TTC549 (cell line): ENCODE results near the gene UBR1.
"Not testable (repeated sequence)": the region's sequence is repeated elsewhere in the genome, so short reads cannot be mapped to it uniquely, and the experiment has no call there.

Experiments
- FAIRE-seq: peaks from 2 replicates; lab custom pipeline; 2012; peaks lifted over from hg19 to GRCh38; lab: Jason Lieb, UNC

Gene UBR1

DNA sequence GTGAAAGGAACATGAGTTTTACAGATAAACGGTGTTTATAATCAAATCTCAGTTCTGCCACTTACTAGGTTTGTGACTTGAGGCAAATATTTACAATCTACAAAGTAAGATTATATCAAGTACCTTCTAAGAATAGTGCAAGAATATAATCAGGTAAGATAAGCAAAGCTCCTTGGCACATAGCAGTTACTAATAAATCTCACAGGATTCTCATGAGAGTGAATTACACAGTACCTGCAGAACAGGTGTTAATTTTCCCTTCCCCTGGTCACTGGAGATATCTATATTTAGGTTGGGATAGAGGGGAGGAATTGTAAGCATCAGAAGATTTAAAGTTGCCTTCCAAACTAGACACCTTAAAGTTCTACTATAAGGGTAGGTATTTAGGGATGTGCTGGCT, 53.0 kb downstream of the UBR1 start:
- no peak for FAIRE-seq

DNA sequence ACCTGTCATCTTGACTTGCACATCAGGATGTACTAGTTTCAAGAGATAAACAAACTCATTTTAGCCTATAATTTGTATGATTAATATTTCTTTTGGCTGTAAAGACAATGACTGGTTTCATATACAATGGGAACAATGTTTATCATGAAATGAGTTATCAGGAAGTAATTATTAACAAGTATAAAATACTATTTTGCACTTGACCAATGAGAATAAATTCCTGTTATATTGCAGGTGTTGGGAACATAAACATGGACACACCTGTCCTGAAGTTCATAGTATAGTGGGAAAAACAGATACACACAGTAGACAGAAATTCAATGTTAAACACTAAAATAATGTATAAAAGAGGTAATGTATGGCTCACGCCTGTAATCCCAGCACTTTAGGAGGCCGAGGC, 56.9 kb downstream of the UBR1 start:
- no peak for FAIRE-seq

DNA sequence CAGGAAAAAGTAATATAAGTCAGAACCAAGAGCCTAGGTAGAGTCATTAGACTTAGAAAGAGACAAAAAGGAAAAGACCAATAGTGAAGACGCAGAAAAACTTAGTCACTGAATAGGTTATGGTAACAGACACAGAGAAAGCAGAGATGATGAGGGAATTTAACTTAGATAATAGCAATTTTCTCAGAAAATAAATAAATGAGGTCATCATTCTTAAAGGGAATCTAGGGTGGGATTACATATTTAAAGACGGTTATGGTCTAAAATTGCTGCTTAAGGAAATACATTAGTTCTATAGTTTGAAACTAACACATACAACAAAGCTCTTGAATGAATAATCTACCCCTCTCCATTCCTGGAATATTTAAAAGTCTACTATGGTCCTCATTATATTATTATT, 59.4 kb downstream of the UBR1 start:
- FAIRE-seq = no peak

DNA sequence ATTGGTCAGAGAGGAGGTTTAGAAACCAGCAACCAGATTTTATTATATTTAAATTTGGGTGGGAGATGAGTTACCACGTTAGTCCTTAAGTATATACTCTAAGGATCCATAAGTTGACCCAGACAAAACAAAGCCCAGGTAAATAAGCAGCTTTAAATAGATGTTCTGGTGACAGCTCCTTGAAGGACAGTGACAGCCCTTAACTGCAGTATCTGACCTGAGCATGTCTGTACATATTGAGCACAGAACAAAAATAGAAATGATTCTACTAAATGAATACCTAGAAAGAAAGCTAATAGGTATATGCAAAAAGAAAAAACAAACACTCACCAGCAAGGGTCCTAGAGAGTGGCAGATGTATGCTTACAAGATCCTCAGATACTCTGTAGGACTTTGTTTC, 63.0 kb downstream of the UBR1 start:
- FAIRE-seq = no peak

- not testable (repeated sequence) for FAIRE-seq
These were observed 64.8 kb downstream of the UBR1 start for GRCh38 chr15:43041085-43041484.

GRCh38 chr15:43035240-43035639, 70.6 kb downstream of the UBR1 start:
- FAIRE-seq = not testable (repeated sequence)

DNA sequence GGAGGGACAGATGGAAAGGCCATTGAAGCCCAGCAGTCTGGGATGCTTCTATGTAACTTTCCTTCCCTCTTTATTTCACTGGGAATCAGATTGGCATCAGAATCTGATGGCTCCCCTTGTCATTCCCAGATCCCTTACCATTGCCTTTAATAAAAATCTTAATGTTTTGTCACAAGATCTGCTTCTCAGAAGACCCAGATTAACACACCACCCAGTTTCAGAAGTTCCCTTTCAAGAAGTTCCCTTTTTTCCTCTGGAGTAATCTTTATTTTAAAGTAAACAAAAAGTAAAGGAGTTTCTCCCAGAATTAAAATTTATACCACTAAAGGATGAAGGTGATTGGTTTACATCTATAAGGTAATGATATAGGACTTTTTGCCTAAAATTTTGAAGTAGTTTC, 76.4 kb downstream of the UBR1 start:
- FAIRE-seq = no peak

- no peak for FAIRE-seq
These were observed 80.7 kb downstream of the UBR1 start for GRCh38 chr15:43025150-43025549.

- not testable (repeated sequence) for FAIRE-seq
These were observed 91.2 kb downstream of the UBR1 start for GRCh38 chr15:43014671-43015070.

- FAIRE-seq = no peak
These were observed 96.6 kb downstream of the UBR1 start for GRCh38 chr15:43009206-43009605.

DNA sequence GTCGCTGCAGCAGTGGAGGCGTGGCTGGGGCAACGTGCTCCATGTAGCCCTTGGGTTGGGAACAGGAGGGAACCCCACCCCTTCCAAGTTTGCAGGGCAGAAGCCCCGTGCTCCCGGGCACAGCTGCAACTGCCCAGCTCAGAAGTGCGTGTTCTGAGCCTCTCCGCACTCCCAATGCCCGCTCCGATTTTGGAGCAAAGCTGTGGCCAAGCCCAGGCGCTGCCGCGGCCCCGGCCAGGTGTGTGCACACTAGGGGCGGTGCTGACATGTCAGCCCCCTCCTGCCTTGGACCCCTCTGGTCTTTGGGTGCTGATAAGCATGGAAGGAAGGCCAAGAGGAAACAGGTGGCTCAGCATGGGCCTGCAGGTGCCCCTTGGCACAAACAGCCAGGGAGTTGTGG, 97.7 kb downstream of the UBR1 start:
- no peak for FAIRE-seq

DNA sequence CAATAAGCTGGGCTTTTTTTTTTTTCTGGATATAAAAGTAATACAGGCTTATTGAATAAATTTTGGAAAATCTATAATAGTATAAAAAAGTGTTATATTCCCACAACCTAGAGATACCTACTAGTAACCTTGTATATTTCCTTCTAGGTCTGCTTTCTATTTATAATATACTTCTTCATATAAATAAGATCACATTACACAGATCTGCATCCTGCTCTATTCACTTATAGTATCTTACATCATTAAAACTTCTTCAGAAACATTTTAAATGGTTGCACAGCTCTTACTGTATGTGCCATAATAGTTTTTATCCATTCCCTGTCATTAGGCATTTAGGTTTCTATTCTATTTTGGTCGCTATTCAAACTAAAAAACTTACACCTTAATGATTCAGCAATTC, 98.3 kb downstream of the UBR1 start:
- FAIRE-seq = no peak

GRCh38 chr15:43006991-43007390, 98.8 kb downstream of the UBR1 start:
- FAIRE-seq = no peak

DNA sequence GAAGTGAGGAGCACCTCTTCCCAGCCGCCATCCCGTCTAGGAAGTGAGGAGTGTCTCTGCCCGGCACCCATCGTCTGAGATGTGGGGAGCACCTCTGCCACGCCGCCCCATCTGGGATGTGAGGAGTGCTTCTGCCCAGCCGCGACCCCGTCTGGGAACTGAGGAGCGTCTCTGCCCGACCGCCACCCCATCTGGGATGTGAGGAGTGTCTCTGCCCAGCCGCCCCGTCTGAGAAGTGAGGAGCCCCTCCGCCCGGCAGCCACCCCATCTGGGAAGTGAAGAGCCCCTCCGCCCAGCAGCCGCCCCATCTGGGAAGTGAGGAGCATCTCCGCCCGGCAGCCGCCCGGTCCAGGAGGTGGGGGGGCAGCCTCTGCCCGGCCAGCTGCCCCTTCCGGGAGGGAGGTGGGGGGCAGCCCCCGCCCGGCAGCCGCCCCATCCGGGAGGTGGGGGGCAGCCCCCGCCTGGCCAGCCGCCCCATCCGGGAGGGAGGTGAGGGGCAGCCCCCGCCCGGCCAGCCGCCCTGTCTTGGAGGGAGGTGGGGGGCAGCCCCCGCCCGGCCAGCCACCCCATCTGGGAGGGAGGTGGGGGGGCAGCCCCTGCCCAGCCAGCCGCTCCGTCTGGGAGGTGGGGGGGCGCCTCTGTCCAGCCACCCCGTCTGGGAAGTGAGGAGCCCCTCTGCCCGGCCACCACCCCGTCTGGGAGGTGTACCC, 100.8 kb downstream of the UBR1 start:
- not testable (repeated sequence) for FAIRE-seq

- no peak for FAIRE-seq
These were observed 106.5 kb downstream of the UBR1 start for GRCh38 chr15:42999201-42999779.

DNA sequence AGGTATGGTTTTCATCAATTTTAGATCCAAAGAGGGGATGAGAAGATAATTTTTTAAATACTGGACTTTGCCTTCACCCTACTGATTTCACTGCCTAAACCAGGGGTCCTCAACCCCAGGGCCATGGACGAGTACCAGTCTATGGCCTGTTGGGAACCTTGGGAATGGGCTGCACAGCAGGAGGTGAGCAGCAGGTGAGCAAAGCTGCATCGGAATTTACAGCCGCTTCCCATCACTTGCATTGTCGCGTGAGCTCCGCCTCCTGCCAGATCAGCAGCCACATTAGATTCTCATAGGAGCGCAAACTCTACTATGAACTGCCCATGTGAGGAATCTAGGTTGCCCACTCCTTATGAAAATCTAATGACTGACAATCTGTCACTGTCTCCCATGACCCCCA, 109.0 kb downstream of the UBR1 start:
- FAIRE-seq = no peak

GRCh38 chr15:42994546-42994945, 111.3 kb downstream of the UBR1 start:
- FAIRE-seq = no peak

GRCh38 chr15:42992626-42993025, 113.2 kb downstream of the UBR1 start:
- no peak for FAIRE-seq

- no peak for FAIRE-seq
These were observed 119.0 kb downstream of the UBR1 start for GRCh38 chr15:42986693-42987342.

- no peak for FAIRE-seq
These were observed 121.3 kb downstream of the UBR1 start for GRCh38 chr15:42984493-42985034.

DNA sequence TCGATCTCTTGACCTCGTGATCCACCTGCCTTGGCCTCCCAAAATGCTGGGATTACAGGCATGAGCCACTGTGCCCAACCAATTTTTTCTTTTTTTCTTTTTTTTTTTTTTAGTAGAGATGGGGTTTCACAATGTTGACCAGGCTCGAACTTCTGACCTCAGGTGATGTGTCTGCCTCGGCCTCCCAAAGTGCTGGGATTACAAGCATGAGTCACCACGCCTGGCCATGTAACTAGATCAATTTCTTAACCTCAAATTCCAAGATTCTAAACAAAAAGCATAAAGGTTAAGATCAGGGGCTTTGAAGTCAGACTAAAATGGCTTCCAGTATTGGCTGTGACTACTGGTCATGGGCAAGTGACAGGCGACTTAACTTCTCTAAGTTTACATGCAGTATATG, 126.7 kb downstream of the UBR1 start:
- FAIRE-seq = not testable (repeated sequence)

DNA sequence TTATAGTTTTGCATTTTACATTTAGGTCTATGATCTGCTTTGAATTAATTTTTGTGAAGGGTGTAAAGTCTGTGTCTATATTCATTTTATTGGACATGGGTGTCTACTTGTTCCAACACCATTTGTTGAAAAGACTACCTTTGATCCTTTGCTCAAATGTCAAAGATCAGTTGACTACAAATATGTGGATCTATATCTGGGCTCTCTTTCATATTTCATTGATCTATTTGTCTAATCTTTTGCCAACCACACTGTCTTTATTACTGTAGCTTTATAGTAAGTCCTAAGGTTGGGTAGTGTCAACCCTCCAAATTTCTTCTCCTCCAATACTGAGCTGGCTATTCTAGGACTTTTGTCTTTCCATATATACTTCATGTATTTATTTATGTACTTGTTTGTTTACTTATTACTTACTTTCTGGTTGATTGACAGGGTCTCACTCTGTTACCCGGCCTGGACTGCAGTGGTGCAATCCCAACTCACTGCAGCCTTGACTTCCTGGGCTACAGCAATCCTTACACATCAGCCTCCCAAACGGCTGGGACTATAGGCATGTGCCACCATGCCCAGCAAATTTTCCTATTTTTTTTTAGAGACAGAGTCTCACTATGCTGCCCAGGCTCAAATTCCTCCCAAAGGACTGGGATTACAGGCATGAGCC, 131.5 kb downstream of the UBR1 start:
- FAIRE-seq = no peak

DNA sequence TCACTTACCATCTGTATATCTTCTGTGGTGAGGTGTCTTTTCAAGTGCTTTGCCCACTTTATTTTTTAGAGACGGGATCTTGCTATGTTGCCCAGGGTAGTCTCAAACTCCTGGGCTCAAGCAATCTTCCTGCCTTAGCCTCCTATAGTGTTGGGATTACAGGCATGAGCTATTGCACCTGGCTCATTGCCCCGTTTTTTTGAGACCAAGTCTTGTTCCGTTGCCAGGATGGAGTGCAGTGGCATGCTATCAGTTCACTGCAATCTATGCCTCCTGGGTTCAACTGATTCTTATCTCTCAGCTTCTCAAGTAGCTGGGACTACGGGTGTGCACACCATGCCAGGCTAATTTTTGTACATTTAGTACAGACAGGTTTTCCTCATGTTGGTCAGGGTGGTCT, 132.7 kb downstream of the UBR1 start:
- FAIRE-seq = no peak
